ENCODE data around the gene PPP1R3C.

The PPP1R3C gene

GRCh38 chr10:91604553-91605534, 28.0 kb downstream of the PPP1R3C start:
- H3K4me1 ChIP-seq (ENCODE audit: control insufficient read depth, insufficient read depth, low read length): peaks cover 43% of the 10 kb centered on the region
- no peak overlapping the region for H3K4me3 ChIP-seq (ENCODE audit: low read length)
- peak overlapping the region; percentile 69 for H3K27ac ChIP-seq (ENCODE audit: low read depth, low read length)
- H3K27me3 ChIP-seq (ENCODE audit: control insufficient read depth, insufficient read depth, low read length): no peaks in the 10 kb centered on the region
- H3K36me3 ChIP-seq (ENCODE audit: control insufficient read depth, insufficient read depth, low read length): no peaks in the 10 kb centered on the region
- H3K9ac ChIP-seq (ENCODE audit: low read length): no peak overlapping the region

GRCh38 chr10:91603931-91604331, 28.9 kb downstream of the PPP1R3C start:
- Histone ChIP-seq H3K27me3 (ENCODE audit: control insufficient read depth, insufficient read depth, low read length) (no peaks in the 10 kb centered on the region), H3K36me3 (ENCODE audit: control insufficient read depth, insufficient read depth, low read length) (no peaks in the 10 kb centered on the region), H3K27ac (ENCODE audit: low read depth, low read length) (peak overlapping the region; percentile 69), H3K4me3 (ENCODE audit: low read length) (no peak overlapping the region), H3K9ac (ENCODE audit: low read length) (no peak overlapping the region), H3K4me1 (ENCODE audit: control insufficient read depth, insufficient read depth, low read length) (peaks cover 35% of the 10 kb centered on the region)

- H3K36me3 ChIP-seq (ENCODE audit: control insufficient read depth, insufficient read depth, low read length): no peaks in the 10 kb centered on the region
- peak overlapping the region; percentile 7 for H3K27ac ChIP-seq (ENCODE audit: low read depth, low read length)
- H3K4me1 ChIP-seq (ENCODE audit: control insufficient read depth, insufficient read depth, low read length): peaks cover 31% of the 10 kb centered on the region
- no peak overlapping the region for H3K9ac ChIP-seq (ENCODE audit: low read length)
- no peaks in the 10 kb centered on the region for H3K27me3 ChIP-seq (ENCODE audit: control insufficient read depth, insufficient read depth, low read length)
- no peak overlapping the region for H3K4me3 ChIP-seq (ENCODE audit: low read length)
These were observed 29.9 kb downstream of the PPP1R3C start for GRCh38 chr10:91602868-91603568.

- Histone ChIP-seq H3K27me3 (ENCODE audit: control insufficient read depth, insufficient read depth, low read length) (no peaks in the 10 kb centered on the region), H3K27ac (ENCODE audit: low read depth, low read length) (peak overlapping the region; percentile 7), H3K4me1 (ENCODE audit: control insufficient read depth, insufficient read depth, low read length) (peaks cover 31% of the 10 kb centered on the region), H3K4me3 (ENCODE audit: low read length) (no peak overlapping the region), H3K9ac (ENCODE audit: low read length) (no peak overlapping the region), H3K36me3 (ENCODE audit: control insufficient read depth, insufficient read depth, low read length) (no peaks in the 10 kb centered on the region)
These were observed 30.4 kb downstream of the PPP1R3C start for GRCh38 chr10:91602449-91602848.

- H3K9ac ChIP-seq (ENCODE audit: low read length): no peak overlapping the region
- H3K36me3 ChIP-seq (ENCODE audit: control insufficient read depth, insufficient read depth, low read length): no peaks in the 10 kb centered on the region
- H3K4me3 ChIP-seq (ENCODE audit: low read length): no peak overlapping the region
- no peaks in the 10 kb centered on the region for H3K27me3 ChIP-seq (ENCODE audit: control insufficient read depth, insufficient read depth, low read length)
- no peak overlapping the region for H3K27ac ChIP-seq (ENCODE audit: low read depth, low read length)
- H3K4me1 ChIP-seq (ENCODE audit: control insufficient read depth, insufficient read depth, low read length): peaks cover 42% of the 10 kb centered on the region
These were observed 31.7 kb downstream of the PPP1R3C start for GRCh38 chr10:91601212-91601611.

GRCh38 chr10:91598211-91598977, 34.5 kb downstream of the PPP1R3C start:
- no peak overlapping the region for H3K9ac ChIP-seq (ENCODE audit: low read length)
- peaks cover 34% of the 10 kb centered on the region for H3K4me1 ChIP-seq (ENCODE audit: control insufficient read depth, insufficient read depth, low read length)
- H3K27ac ChIP-seq (ENCODE audit: low read depth, low read length): peak overlapping the region; percentile 84
- no peak overlapping the region for H3K4me3 ChIP-seq (ENCODE audit: low read length)
- H3K27me3 ChIP-seq (ENCODE audit: control insufficient read depth, insufficient read depth, low read length): no peaks in the 10 kb centered on the region
- no peaks in the 10 kb centered on the region for H3K36me3 ChIP-seq (ENCODE audit: control insufficient read depth, insufficient read depth, low read length)

GRCh38 chr10:91597197-91597881, 35.5 kb downstream of the PPP1R3C start:
- no peaks in the 10 kb centered on the region for H3K36me3 ChIP-seq (ENCODE audit: control insufficient read depth, insufficient read depth, low read length)
- H3K4me3 ChIP-seq (ENCODE audit: low read length): peak overlapping the region; percentile 1
- H3K9ac ChIP-seq (ENCODE audit: low read length): no peak overlapping the region
- peaks cover 41% of the 10 kb centered on the region for H3K4me1 ChIP-seq (ENCODE audit: control insufficient read depth, insufficient read depth, low read length)
- H3K27ac ChIP-seq (ENCODE audit: low read depth, low read length): peak overlapping the region; percentile 84
- no peaks in the 10 kb centered on the region for H3K27me3 ChIP-seq (ENCODE audit: control insufficient read depth, insufficient read depth, low read length)

GRCh38 chr10:91596825-91597196, 36.1 kb downstream of the PPP1R3C start:
- H3K36me3 ChIP-seq (ENCODE audit: control insufficient read depth, insufficient read depth, low read length): no peaks in the 10 kb centered on the region
- H3K4me1 ChIP-seq (ENCODE audit: control insufficient read depth, insufficient read depth, low read length): peaks cover 46% of the 10 kb centered on the region
- peak overlapping the region; percentile 84 for H3K27ac ChIP-seq (ENCODE audit: low read depth, low read length)

GRCh38 chr10:91593834-91594233, 39.0 kb downstream of the PPP1R3C start:
- H3K27me3 ChIP-seq (ENCODE audit: control insufficient read depth, insufficient read depth, low read length): no peaks in the 10 kb centered on the region
- H3K27ac ChIP-seq (ENCODE audit: low read depth, low read length): peak overlapping the region; percentile 92
- H3K4me3 ChIP-seq (ENCODE audit: low read length): no peak overlapping the region
- H3K36me3 ChIP-seq (ENCODE audit: control insufficient read depth, insufficient read depth, low read length): no peaks in the 10 kb centered on the region
- no peak overlapping the region for H3K9ac ChIP-seq (ENCODE audit: low read length)
- peaks cover 76% of the 10 kb centered on the region for H3K4me1 ChIP-seq (ENCODE audit: control insufficient read depth, insufficient read depth, low read length)

More at GRCh38 chr10:91596825-91597196, 36.1 kb downstream of the PPP1R3C start:
- Histone ChIP-seq H3K9ac (ENCODE audit: low read length) (no peak overlapping the region), H3K4me3 (ENCODE audit: low read length) (no peak overlapping the region), H3K27me3 (ENCODE audit: control insufficient read depth, insufficient read depth, low read length) (no peaks in the 10 kb centered on the region)

GRCh38 chr10:91593366-91593765, 39.5 kb downstream of the PPP1R3C start:
- H3K27me3 ChIP-seq (ENCODE audit: control insufficient read depth, insufficient read depth, low read length): no peaks in the 10 kb centered on the region
- H3K4me1 ChIP-seq (ENCODE audit: control insufficient read depth, insufficient read depth, low read length): peaks cover 79% of the 10 kb centered on the region
- peak overlapping the region; percentile 92 for H3K27ac ChIP-seq (ENCODE audit: low read depth, low read length)
- no peaks in the 10 kb centered on the region for H3K36me3 ChIP-seq (ENCODE audit: control insufficient read depth, insufficient read depth, low read length)
- no peak overlapping the region for H3K9ac ChIP-seq (ENCODE audit: low read length)
- no peak overlapping the region for H3K4me3 ChIP-seq (ENCODE audit: low read length)

- peaks cover 78% of the 10 kb centered on the region for H3K4me1 ChIP-seq (ENCODE audit: control insufficient read depth, insufficient read depth, low read length)
- no peak overlapping the region for H3K4me3 ChIP-seq (ENCODE audit: low read length)
- no peaks in the 10 kb centered on the region for H3K27me3 ChIP-seq (ENCODE audit: control insufficient read depth, insufficient read depth, low read length)
- peak overlapping the region; percentile 92 for H3K27ac ChIP-seq (ENCODE audit: low read depth, low read length)
- no peak overlapping the region for H3K9ac ChIP-seq (ENCODE audit: low read length)
- H3K36me3 ChIP-seq (ENCODE audit: control insufficient read depth, insufficient read depth, low read length): no peaks in the 10 kb centered on the region
These were observed 40.5 kb downstream of the PPP1R3C start for GRCh38 chr10:91592266-91592975.

Data from rectal smooth muscle tissue (tissue), 1 donor.